Mesenteric fat pad (tissue), 1 donor: Measurements from ENCODE around the gene NME8. TPM values are rescaled to one million over a fixed set of nuclear protein-coding genes. Genes with fewer than 3 reads are reported as not detected.
"Not testable (repeated sequence)": the region's sequence is repeated elsewhere in the genome, so short reads cannot be mapped to it uniquely, and the experiment has no call there.

Source experiments
- DNase-seq: peaks from one replicate; pipeline ENCODE4 v3.0.0-alpha.2; 2020; ENCODE audit warnings: low spot score
- long read RNA-seq: library from polyadenylated mRNA; unstranded; transcript quantifications from one replicate; pipeline ENCODE4 v2.0.0, GENCODE V29; 2020
- total RNA-seq: library from RNA; stranded (reverse); fragmentation: NEBNext Ultra II Directional; extraction: Animal tissue kit (Norgen Biotek cat#: 25700); gene quantifications from one replicate; pipeline ENCODE4 v1.2.1, GENCODE V29; 2021
- donor health status: DM: yes; HTN: yes; CAD: no.

Gene NME8, protein sequence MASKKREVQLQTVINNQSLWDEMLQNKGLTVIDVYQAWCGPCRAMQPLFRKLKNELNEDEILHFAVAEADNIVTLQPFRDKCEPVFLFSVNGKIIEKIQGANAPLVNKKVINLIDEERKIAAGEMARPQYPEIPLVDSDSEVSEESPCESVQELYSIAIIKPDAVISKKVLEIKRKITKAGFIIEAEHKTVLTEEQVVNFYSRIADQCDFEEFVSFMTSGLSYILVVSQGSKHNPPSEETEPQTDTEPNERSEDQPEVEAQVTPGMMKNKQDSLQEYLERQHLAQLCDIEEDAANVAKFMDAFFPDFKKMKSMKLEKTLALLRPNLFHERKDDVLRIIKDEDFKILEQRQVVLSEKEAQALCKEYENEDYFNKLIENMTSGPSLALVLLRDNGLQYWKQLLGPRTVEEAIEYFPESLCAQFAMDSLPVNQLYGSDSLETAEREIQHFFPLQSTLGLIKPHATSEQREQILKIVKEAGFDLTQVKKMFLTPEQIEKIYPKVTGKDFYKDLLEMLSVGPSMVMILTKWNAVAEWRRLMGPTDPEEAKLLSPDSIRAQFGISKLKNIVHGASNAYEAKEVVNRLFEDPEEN
- 0.45 TPM for total RNA-seq
- long read RNA-seq, result 0 reads

DNA sequence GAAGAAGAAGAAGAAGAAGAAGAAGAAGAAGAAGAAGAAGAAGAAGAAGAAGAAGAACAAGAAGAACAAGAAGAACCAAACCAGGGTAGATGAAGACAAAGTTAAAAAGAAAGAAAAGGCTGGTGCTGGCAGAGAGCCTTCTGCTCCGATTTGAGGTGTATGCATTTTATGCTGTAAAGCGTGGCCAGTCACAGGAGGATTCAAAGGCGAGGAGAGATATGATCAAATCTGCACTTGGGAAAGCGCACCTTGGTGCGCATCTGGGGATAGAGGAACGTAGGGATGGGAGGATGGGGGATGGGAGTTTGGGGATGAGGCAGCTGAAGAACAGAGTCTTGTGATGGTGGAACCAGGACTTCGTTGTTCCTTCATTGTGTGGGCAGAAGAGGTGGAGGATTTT lies at the start of gene NME8:
TSS of gene NME8 (plus strand) at position 301 of the 400 bp plus-strand sequence. CDS start 1,670 bp downstream, outside the sequence.
- no peak for DNase-seq

DNA sequence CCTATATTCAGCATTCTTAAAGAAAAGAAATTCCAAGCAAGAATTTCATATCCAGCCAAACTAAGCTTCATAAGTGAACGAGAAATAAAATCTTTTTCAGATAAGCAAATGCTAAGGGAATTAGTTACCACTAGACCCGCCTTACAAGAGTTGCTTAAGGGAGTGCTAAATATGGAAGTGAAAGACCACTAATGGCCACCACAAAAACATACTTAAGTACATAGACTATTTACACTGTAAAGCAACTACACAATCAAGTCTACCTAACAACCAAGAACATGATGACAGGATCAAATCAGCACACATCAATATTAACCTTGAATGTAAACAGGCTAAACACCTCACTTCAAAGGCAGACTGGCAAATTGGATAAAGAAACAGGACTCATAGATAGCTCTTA lies 42.2 kb upstream of the NME8 start:
- DNase-seq, result no peak

DNA sequence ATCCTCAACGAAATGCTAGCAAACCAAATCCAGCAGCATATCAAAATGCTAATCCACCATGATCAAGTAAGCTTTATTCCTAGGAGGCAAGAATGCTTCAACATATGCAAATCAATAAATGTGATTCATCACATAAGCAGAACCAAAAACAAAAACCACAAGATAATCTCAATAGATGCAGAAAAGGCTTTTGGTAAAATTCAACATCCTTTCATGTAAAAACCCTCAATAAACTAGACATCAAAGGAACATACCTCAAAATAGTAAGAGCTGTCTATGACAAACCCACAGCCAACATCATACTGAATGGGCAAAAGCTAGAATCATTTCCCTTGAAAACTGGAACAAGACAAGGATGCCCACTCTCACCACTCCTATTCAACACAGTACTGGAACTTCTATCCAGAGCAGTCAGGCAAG lies 36.2 kb upstream of the NME8 start:
- DNase-seq, result not testable (repeated sequence)

DNA sequence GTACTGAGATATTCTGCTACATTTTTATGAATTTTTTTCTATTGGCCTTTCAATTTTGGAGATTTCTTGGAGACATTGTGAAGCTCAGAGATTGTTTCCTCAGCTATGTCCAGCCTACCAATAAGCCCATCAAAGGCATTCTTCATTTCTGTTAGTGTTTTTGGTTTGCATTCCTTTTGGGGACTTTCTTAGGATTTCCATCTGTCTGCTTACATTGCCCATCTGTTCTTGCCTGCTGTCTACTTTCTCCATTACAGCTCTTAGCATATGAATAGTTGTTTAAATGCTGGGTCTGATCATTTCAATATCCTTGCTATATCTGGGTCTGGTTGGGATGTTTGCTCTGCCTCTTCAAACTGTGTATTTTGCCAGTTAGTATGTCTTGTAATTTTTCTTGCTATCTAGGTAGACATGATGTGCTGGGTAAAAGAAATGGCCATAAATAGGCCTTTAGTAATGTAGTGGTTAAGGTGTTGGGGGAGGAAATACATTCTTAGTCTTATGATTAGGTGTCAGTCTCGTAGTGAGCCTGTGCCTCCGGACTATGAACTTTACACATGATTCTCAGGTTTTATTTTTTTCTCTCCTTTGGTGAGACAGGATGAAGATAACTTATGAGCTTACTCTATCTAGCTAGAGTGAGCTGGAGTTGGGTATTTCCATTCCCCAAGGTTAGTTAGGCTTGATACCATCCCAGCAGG lies 32.6 kb upstream of the NME8 start:
- DNase-seq, result no peak

DNA sequence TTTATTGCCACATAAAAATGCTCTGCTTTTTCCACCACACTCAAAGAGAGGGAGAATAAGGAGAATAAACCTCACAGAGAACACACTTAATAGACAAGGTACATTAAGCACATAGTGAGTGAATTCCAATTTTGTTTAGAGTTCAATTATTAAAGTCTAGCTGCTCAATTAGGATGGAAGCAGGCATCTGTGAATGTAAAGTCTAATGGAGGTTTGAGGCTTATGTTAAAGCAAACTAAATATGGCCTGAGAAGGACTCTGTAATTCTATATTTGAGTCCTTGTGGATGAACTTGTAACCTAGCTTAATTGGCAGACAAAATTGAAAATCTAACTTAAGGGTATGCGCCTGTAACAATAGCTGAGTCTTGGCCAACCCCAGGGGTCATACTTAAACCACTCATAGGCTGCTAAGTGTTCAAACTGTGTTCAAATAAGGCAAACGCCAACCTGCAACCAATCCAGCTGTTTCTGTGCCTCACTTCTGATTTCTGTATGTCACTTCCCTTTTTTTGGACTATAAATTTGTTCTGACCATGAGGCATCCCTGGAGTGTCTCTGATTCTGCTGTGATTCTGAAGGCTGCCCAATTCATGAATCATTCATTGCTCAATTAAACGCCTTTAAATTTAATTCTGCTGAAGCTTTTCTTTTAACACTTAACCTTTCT lies 31.3 kb upstream of the NME8 start:
- no peak for DNase-seq

DNA sequence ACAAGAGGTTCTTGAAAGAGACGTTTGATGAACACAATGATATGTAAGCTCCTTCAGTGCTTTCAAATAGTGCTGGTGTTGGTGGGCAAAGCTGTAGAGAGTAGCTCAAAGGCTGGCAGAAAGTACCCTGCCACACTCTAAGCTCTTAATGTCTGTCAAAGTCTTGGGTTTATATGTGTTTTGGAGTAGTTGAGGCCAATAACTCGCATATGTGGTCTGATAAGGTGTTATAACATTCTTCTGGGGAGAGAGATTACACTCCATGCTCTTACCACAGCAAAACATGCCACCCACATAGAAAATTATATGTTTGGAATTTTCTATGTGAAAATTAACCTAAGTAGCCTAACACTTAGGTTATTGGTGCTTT lies 30.8 kb upstream of the NME8 start:
- no peak for DNase-seq

DNA sequence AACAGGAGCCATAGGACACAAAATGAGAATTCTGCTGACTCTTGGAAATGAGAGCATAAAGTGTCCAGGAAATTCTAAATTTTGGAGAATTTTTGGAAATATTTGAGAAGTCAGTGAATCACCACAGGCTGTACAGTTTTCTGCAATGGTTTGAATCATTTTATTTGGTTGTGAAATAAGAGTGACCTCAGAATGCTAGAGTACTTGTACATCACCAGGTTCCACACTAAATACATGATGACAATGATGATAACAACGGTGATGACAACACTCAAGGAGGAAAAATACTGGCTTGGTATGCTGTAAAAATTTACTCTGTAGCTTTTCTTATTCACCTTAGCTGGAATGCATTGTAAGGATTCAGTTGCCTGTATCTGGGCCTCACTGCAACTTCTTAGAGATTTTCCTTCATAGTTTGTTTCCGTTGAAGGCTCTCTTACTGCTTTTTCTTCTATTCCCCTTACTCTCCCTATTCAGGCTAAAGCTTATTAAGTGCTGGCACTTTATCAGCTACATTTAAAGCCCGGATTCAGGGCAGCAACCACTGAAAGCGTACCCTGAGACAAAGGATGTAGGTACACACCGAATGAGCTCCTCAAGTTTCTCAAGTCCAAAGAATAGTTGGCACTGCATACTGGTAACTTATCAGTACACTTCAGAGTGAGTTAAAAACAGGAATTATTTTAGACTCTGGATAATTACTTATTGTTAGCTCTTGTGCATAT lies 30.2 kb upstream of the NME8 start:
- DNase-seq, result no peak

DNA sequence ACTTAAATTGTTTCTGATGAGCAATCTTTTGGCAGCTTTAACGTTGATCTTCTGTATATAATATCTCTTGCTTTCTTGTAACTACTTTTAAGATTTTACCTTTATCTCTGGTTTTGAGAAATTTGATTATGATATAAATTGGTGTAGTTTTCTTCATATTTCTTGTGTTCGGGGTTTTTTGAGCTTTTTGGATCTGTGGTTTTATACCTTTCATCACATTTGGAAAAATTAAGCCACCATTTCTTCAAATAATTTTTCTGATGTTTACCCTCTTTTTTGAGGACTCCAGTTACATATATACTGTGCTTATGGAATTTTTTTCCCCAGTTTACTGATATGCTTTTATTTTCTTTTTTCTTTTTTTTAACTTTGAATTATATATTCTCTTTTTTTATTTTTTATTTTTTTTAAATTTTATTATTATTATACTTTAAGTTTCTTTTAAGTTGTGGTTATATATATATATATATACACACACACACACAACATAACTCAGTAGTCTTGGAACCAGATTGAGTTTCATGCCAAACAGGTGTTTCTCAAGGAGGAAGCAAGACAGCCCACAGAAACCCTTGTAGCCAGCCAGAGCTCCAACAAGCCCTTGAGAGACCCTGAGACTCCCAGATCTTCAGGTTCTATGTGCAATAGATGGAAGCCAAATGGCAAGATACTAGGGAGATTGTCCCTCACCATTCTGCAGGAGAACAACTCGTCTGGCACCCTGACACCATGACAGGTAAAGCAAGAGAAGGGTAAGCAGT lies 27.5 kb upstream of the NME8 start:
- DNase-seq, result no peak

DNA sequence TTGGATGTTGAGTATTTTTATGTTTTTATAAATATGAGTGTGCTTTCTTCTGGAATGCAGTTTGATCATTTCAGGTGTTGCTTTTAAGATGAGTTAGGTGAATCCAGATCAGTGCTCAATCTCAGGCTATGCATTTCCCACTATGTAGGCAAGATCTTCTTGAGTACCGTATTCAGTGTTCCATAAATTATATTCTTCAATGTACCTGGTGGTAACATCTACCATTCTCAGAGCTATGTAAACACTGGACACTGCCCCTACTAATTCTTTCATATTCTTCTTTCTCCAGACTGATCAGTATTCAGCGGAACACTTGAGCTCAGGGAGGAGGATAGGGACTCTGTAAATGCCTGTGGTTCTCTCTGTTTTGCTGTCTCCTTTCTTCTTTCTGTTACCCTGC lies 25.5 kb upstream of the NME8 start:
- no peak for DNase-seq

DNA sequence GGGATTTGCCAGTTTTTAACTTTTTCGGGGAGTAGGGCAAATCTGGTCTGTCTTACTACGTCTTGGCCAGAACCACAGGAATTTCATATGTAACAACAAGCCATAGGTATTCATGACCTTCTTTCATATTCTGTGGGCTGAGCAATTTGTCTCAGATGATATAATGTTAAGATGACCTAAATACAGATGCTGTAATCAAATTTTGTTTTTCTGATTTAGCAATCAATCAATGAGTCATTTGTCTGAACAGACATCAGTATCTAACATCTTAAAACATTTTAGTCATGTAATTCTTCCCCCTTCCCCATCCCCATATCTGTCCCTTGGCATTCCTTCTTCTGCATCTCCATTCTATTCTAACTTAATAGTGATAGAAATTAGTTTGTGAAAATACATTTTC lies 24.8 kb upstream of the NME8 start:
- no peak for DNase-seq

DNA sequence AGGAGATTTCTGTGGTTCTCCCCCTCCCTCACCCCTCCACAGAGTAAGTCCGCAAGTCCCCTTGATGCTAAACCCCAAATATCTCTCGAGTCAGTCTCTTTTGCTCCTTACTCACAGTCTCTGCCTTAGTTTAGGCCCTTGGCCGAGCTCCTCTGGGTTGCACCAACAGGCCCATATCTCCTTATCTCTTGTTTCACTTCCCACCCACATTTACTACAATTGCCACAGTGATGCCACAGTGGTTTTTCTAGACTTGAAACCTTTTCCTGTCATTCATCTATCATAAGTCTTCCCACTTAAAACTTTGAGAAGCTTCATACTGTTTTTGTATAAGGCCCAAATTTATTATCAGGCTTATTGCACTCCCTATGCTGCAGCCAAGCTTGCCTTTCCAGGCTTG lies 23.4 kb upstream of the NME8 start:
- DNase-seq, result no peak

DNA sequence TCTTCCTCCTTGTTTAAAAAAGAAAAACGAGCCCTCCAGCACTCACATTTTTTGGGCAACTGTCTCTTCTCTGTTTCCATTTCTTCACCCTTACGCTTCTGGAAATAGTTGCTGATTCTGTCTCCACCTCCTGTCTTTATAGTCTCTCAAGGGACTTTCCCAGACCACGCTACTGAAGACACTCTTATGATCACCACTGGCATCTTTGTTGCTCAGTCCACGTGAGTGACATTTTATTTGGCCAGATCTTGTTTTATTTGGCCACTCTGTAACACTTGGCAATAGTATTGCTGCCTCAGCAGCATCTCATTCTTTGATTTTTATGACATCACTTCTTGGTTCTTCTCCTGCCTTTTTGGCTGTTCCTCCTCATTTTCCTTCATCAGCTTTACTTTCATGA lies 21.6 kb upstream of the NME8 start:
- no peak for DNase-seq

DNA sequence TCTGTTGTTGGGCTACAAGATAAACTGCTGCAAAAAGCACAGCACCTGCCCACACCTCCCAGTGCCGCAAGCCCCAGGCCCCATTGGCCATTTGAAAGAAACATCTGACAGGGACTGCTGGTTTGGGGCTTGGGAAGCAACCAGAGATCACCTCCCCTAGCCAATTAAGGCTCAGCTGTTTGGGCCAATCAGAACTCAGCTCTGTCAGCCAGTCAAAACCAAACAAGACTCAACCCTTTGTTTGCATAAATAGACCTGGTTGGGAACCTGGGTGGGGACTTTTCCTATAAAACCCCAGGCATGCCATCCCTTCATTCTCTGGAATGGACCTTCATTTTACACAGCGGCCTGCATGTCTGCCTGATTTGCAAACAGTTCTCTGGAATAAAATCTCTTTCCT lies 17.2 kb upstream of the NME8 start:
- no peak for DNase-seq

DNA sequence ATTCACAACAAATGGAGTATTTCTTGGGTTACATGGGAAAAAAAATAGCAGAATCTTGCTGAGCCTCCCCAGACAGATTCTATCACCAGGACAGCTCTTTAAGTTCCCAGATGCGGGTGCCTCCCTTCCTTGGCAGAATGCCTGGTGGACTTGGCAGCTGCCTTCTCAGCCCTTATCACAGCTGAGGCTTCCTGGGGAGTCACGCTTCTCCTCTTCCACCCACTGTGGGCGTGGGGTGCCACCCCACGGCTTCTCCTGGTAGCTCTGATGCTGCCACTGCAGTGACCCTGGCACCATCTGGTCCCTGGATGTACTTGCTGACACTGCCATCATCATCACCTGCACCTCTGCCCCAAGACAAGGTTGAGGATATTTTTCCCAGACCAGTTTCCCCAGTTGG lies 16.2 kb upstream of the NME8 start:
- DNase-seq, result no peak

DNA sequence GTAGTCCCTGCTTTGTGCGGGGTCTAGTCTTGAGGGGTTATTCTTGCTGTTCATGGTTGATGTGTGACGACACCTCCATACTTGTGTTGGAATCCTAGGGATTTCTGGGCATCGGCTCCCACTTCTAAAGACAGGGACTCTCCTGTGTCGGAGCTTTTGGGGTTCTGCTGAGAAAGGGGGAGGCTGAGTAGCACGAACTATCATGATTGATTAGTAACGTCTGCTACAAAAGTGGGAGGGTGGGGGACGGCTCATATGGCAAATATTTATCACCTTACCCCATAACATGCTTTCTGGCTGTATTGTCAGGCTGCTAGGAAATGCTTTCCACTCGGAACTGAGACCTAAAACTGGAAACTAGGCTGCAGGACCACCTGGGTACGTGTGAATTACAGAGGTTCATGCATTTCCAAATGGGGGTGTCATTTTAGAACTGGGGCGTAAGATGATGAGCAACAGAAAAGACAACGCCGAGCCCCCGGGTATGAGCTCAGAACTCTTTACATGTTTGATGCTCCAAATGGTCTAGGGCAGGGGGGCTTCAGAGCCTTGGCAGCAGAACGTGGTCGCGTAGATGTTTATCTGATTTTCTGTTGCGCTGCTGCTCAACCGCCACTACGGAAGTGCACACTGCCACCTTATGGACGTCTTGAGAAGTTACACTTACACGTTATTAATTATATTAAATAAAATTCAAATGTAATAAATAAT lies 15.1 kb upstream of the NME8 start:
- no peak for DNase-seq

DNA sequence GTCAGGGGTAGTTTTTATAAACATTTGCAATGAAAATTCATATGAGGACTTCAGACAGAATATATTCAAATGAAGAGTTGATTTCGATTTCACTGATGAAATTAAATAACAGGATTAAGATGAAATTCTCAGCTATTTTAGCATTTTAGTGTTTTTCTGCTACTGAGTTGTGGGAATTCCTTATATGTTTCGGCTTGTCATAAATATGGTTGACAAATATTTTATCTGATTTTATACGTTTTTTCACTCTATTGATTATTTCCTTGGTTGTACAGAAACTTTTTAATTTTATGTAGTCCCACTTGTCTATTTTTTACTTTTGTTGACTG lies 14.6 kb upstream of the NME8 start:
- DNase-seq, result no peak

DNA sequence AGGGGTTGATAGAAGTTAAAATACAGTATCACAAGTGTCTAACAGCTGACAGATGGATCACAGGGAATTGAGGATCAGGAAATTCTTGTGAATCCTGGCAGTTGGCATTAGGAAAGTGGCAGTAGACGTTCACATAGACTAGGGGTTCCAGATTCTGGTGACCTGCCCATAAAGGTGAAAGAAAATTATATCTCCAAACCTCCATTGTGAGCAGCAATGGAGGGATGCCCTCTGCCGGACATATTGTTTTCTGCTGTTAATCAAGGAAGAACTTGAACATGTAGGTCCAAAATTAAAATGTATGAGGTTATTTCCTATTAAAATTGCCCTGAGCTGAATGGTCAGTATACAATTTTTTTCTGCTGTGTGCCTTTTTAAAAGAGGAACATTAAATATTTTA lies 5.1 kb downstream of the NME8 start:
- no peak for DNase-seq

DNA sequence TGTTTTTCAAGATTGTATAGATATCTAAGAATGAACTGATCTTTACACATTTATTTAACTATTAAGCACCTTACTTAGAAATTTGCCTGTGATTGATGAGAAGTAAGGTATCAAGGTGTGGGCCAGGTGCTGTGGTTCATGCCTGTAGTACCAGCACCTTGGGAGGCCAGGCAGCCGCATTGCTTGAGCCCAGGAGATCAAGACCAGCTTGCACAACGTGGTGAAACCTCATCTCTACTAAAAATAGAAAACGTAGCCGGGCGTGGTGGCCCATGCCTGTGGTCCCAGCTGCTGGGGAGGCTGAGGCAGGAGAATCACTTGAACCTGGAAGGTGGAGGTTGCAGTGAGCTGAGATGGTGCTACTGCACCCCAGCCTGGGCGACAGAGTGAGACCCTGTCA lies 33.7 kb downstream of the NME8 start:
- no peak for DNase-seq

DNA sequence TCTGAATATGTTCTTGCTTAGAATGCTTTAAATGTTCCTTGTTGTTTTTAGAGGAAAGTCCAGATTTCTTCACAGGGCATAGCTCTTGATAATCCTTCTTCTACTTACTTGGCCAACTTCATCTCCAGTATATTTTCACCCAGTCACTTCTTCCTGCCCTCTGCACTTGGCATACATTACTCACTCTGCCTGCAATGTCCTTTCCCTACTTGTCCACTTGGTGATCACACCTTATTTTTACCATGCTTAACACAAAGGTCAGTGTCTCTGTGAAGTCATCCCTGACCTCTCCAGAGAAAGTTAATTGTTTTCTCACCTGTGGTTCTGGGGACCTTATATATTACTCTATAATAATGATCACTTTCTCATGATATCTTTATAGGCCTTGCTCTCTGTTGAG lies 45.0 kb downstream of the NME8 start:
- no peak for DNase-seq

DNA sequence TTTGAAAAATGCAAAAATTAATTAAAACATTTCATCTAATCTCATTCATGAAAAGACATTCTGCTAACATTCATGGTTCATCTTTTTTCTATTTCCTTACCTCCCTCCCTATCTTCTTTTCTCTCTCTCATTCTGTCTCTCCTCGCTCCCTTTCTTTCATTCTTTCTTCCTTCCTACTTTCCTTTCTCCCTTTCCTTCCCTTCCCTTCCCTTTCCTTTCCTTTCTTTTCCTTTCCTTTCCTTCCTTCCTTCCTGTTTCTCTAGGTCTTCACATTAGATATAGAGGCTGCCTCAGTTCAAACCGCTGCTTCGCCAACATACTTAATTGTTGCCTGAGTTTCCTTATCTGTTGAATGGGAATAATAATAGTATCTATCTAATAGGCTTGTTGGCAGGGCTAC lies 46.3 kb downstream of the NME8 start:
- no peak for DNase-seq
